SK-N-SH (cell line): ENCODE data around the gene ZYG11A.

Experiments used
- EP300 ChIP-seq, 2 experiments: IDR thresholded peaks; 2 replicates each; pipeline versions ENCODE4 v1.4.0 to v1.6.1; 2012; ENCODE audit warnings: borderline replicate concordance in 1 of 2, low read depth in 1 of 2, low read length in 1 of 2
- FOXJ3 ChIP-seq: sonication (generic); formaldehyde crosslinking; IDR thresholded peaks from 2 replicates; pipeline ENCODE4 v1.5.1; 2020; ENCODE audit warnings: mild to moderate bottlenecking, missing genetic modification reagents
- JUND ChIP-seq: IDR thresholded peaks from 2 replicates; pipeline ENCODE4 v1.4.0; 2012
- SMC3 ChIP-seq: IDR thresholded peaks from 2 replicates; pipeline ENCODE4 v1.6.1; 2012; ENCODE audit warnings: low read depth, low read length, improper control_type of control experiment
- TF ChIP-seq, protein P1 (sequence below): fragments of 200-600 bp; sonication (generic); IDR thresholded peaks from 2 replicates; pipeline ENCODE4 v1.6.1; 2017; ENCODE audit warnings: antibody characterized with exemption, mild to moderate bottlenecking, moderate library complexity
- TF ChIP-seq, protein P2 (sequence below): fragments of 150-350 bp; IDR thresholded peaks from 2 replicates; pipeline ENCODE4 v1.6.1; 2017; ENCODE audit warnings: antibody characterized with exemption, low read length, low read depth, borderline replicate concordance
- TF ChIP-seq, protein P3 (sequence below): IDR thresholded peaks from 2 replicates; pipeline ENCODE4 v1.4.0; 2012; ENCODE audit warnings: low read depth

DNA sequence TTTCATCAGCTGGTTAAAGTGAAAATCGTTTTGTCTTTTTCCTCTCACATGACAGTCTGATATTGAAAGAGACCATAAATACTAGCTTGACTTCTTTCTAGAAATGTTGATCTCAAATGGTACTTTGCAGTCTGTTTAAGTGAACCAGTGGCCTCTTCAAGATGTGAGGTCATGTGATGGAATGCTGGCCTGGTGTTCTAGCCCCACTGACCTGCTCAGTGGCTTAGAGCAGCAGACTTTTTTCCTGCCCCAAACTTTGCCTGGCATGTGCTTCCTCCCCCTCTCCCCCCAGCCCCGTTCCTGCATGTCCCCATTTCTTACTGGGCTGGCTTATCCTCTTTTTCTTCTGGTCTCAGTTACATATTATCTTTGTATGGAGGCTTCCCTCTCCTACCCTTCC is 34.3 kb downstream of the ZYG11A start:
- TF ChIP-seq, protein P1, sequence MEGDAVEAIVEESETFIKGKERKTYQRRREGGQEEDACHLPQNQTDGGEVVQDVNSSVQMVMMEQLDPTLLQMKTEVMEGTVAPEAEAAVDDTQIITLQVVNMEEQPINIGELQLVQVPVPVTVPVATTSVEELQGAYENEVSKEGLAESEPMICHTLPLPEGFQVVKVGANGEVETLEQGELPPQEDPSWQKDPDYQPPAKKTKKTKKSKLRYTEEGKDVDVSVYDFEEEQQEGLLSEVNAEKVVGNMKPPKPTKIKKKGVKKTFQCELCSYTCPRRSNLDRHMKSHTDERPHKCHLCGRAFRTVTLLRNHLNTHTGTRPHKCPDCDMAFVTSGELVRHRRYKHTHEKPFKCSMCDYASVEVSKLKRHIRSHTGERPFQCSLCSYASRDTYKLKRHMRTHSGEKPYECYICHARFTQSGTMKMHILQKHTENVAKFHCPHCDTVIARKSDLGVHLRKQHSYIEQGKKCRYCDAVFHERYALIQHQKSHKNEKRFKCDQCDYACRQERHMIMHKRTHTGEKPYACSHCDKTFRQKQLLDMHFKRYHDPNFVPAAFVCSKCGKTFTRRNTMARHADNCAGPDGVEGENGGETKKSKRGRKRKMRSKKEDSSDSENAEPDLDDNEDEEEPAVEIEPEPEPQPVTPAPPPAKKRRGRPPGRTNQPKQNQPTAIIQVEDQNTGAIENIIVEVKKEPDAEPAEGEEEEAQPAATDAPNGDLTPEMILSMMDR = no peak
- TF ChIP-seq JUND (no peak), SMC3 (no peak), FOXJ3 (CRISPR knock-in tag) (no peak), EP300 (IDR thresholded peaks at IDR 0.05; ENCODE audit: borderline replicate concordance in 1 of 2, low read depth in 1 of 2, low read length in 1 of 2) (no peak)
- TF ChIP-seq, protein P2, sequence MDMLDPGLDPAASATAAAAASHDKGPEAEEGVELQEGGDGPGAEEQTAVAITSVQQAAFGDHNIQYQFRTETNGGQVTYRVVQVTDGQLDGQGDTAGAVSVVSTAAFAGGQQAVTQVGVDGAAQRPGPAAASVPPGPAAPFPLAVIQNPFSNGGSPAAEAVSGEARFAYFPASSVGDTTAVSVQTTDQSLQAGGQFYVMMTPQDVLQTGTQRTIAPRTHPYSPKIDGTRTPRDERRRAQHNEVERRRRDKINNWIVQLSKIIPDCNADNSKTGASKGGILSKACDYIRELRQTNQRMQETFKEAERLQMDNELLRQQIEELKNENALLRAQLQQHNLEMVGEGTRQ = no peak
- TF ChIP-seq, protein P3, sequence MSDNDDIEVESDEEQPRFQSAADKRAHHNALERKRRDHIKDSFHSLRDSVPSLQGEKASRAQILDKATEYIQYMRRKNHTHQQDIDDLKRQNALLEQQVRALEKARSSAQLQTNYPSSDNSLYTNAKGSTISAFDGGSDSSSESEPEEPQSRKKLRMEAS = no peak
